HL-60 (cell line): ENCODE data around the gene NPEPPS.

Source experiments
- DNase-seq, 2 experiments: peaks; one replicate each; pipeline ENCODE4 v3.0.0-alpha.2; 2010 to 2020; ENCODE audit warnings: low read depth in 1 of 2, low spot score in 1 of 2
- H3K27ac ChIP-seq: fragments of 250-450 bp; sonication (Bioruptor Pico); replicated peaks from 2 replicates; pipeline ENCODE4 v1.5.1; 2020; ENCODE audit warnings: mild to moderate bottlenecking, moderate library complexity
- H3K27me3 ChIP-seq: fragments of 250-450 bp; sonication (Bioruptor Pico); 2 replicates; pipeline ENCODE4 v1.5.1; 2021; ENCODE audit warnings: mild to moderate bottlenecking, moderate library complexity; ENCODE audit not compliant: insufficient read depth, poor library complexity, severe bottlenecking
- H3K4me3 ChIP-seq: replicated peaks from 2 replicates; pipeline ENCODE4 v1.5.1; 2011; ENCODE audit warnings: mild to moderate bottlenecking, control low read depth, low read length; ENCODE audit not compliant: insufficient read depth
- CTCF ChIP-seq: IDR thresholded peaks from one replicate; pipeline ENCODE4 v1.5.1; 2011; ENCODE audit warnings: low read length, control low read depth, inconsistent platforms; ENCODE audit not compliant: insufficient read depth
- GABPA ChIP-seq: IDR thresholded peaks from 2 replicates; pipeline ENCODE4 v1.6.1; 2012; ENCODE audit warnings: low read depth
- POLR2AphosphoS5 ChIP-seq: IDR thresholded peaks from 2 replicates; pipeline ENCODE4 v1.6.1; 2012; ENCODE audit warnings: low read depth
- SPI1 ChIP-seq: IDR thresholded peaks from 2 replicates; pipeline ENCODE4 v1.6.1; 2012; ENCODE audit warnings: low read depth, mild to moderate bottlenecking, borderline replicate concordance

Gene NPEPPS

GRCh38 chr17:47670064-47670463, 139.2 kb downstream of the NPEPPS start:
- TF ChIP-seq CTCF (no peak), POLR2AphosphoS5 (no peak), SPI1 (peak; percentile 62; the same call in 1 of the 2 replicates), GABPA (no peak)
- H3K27me3 ChIP-seq, result no peaks in the 10 kb centered on the region
- H3K4me3 ChIP-seq, result no peak overlapping the region
- peak overlapping the region; percentile 42 for H3K27ac ChIP-seq
- peak in 1 of 2 experiments; percentile 48 for DNase-seq
